HG02973 (cell line): Measurements from ENCODE around the gene ATP23.

Source experiments
- ATAC-seq: cut with Tn5 transposase; IDR thresholded peaks from one replicate; pipeline ENCODE4 v1.9.1; 2021; ENCODE audit warnings: moderate library complexity; ENCODE audit not compliant: unreplicated experiment

Gene ATP23

GRCh38 chr12:57941165-57941894, at the start of gene ATP23:
TSS of gene ATP23 (plus strand) at chr12:57941567. CDS start at chr12:57941702, 135 bp downstream.
- peak; percentile 87 for ATAC-seq

- ATAC-seq, result no peak
Observed at GRCh38 chr12:57892232-57892972, 49.0 kb upstream of the ATP23 start.

- no peak for ATAC-seq
Observed at GRCh38 chr12:57893431-57894353, 47.7 kb upstream of the ATP23 start.

GRCh38 chr12:57894399-57895292, 46.7 kb upstream of the ATP23 start:
- no peak for ATAC-seq

GRCh38 chr12:57895389-57896114, 45.8 kb upstream of the ATP23 start:
- ATAC-seq, result no peak

- no peak for ATAC-seq
Observed at GRCh38 chr12:57896115-57896433, 45.3 kb upstream of the ATP23 start.

- ATAC-seq, result no peak
Observed at GRCh38 chr12:57896434-57897201, 44.7 kb upstream of the ATP23 start.

GRCh38 chr12:57897286-57897974, 43.9 kb upstream of the ATP23 start:
- no peak for ATAC-seq

- ATAC-seq, result peak; percentile 12
Observed at GRCh38 chr12:57898308-57898970, 42.9 kb upstream of the ATP23 start.

- peak; percentile 85 for ATAC-seq
Observed at GRCh38 chr12:57899010-57899662, 42.2 kb upstream of the ATP23 start.

- ATAC-seq, result no peak
Observed at GRCh38 chr12:57902478-57902969, 38.8 kb upstream of the ATP23 start.

GRCh38 chr12:57904426-57904825, 36.9 kb upstream of the ATP23 start:
- ATAC-seq, result no peak

- ATAC-seq, result peak; percentile 89
Observed at GRCh38 chr12:57904848-57905811, 36.2 kb upstream of the ATP23 start.

GRCh38 chr12:57905812-57906475, 35.4 kb upstream of the ATP23 start:
- ATAC-seq, result no peak

GRCh38 chr12:57906821-57907220, 34.5 kb upstream of the ATP23 start:
- no peak for ATAC-seq
